HFFc6 (cell line): ENCODE measurements around the gene RNU1-2. TPM values are rescaled to one million over a fixed set of nuclear protein-coding genes. Genes with fewer than 3 reads are reported as not detected.

Experiments used
- DNase-seq: peaks from one replicate; pipeline ENCODE4 v3.0.0-alpha.2; 2018
- H3K27ac Mint-ChIP-seq: 2 replicates; pipeline ENCODE4 v1.8.0; 2020; ENCODE audit warnings: mild to moderate bottlenecking, mixed read lengths
- H3K27me3 Mint-ChIP-seq: 2 replicates; pipeline ENCODE4 v1.8.0; 2021; ENCODE audit warnings: mild to moderate bottlenecking, moderate library complexity, mixed read lengths; ENCODE audit not compliant: insufficient read depth
- H3K36me3 Mint-ChIP-seq: 2 replicates; pipeline ENCODE4 v1.8.0; 2021; ENCODE audit warnings: low read depth, mixed read lengths
- H3K4me1 Mint-ChIP-seq: 2 replicates; pipeline ENCODE4 v1.8.0; 2020; ENCODE audit warnings: low read depth, mixed read lengths
- H3K4me3 Mint-ChIP-seq: 2 replicates; pipeline ENCODE4 v1.8.0; 2020; ENCODE audit warnings: mild to moderate bottlenecking, moderate library complexity, mixed read lengths
- H3K9me3 Mint-ChIP-seq: 2 replicates; pipeline ENCODE4 v1.8.0; 2020; ENCODE audit warnings: mild to moderate bottlenecking, mixed read lengths
- CTCF ChIP-seq: fragments of 200-600 bp; sonication (generic); IDR thresholded peaks from 2 replicates; pipeline ENCODE4 v1.5.0; 2021; ENCODE audit warnings: antibody characterized with exemption, mild to moderate bottlenecking
- total RNA-seq, 6 experiments: library from RNA; stranded (reverse); fragmentation: NEBNext Ultra II Directional; extraction: Animal tissue kit (Norgen Biotek cat#: 25700); gene quantifications; 2 replicates in 1 of 6; 3 replicates in 5 of 6; pipeline ENCODE4 v1.2.3, GENCODE V29; 2021

Gene RNU1-2
- total RNA-seq, 6 experiments from 2014 or later = 1,191 to 2,394 (median 1,819) TPM

- H3K4me1 Mint-ChIP-seq = peaks cover 10% of the 10 kb centered on the region; the same call in 1 of the 2 replicates
- no peaks in the 10 kb centered on the region for H3K9me3 Mint-ChIP-seq
- H3K27ac Mint-ChIP-seq = no peak overlapping the region
- no peaks in the 10 kb centered on the region for H3K27me3 Mint-ChIP-seq
- DNase-seq = no peak
- H3K4me3 Mint-ChIP-seq = no peak overlapping the region
- no peaks in the 10 kb centered on the region for H3K36me3 Mint-ChIP-seq
- no peak for TF ChIP-seq CTCF
Observed at GRCh38 chr1:16924216-16924918, 28.6 kb downstream of the RNU1-2 start.

- H3K27ac Mint-ChIP-seq = no peak overlapping the region
- peak; percentile 45 for TF ChIP-seq CTCF
- H3K4me1 Mint-ChIP-seq = peaks cover 10% of the 10 kb centered on the region; the same call in 1 of the 2 replicates
Observed at GRCh38 chr1:16924919-16925477, 29.2 kb downstream of the RNU1-2 start.

GRCh38 chr1:16925635-16926490 is 30.1 kb downstream of the RNU1-2 start:
- Mint-ChIP-seq H3K36me3 (no peaks in the 10 kb centered on the region), H3K4me3 (no peak overlapping the region), H3K9me3 (no peaks in the 10 kb centered on the region), H3K27me3 (no peaks in the 10 kb centered on the region), H3K27ac (no peak overlapping the region), H3K4me1 (peaks cover 10% of the 10 kb centered on the region; the same call in 1 of the 2 replicates)
- no peak for TF ChIP-seq CTCF
- DNase-seq = no peak

More at GRCh38 chr1:16924919-16925477, 29.2 kb downstream of the RNU1-2 start:
- no peak for DNase-seq
- Mint-ChIP-seq H3K36me3 (no peaks in the 10 kb centered on the region), H3K27me3 (no peaks in the 10 kb centered on the region), H3K4me3 (no peak overlapping the region), H3K9me3 (no peaks in the 10 kb centered on the region)

GRCh38 chr1:16926491-16927073 is 30.8 kb downstream of the RNU1-2 start:
- Mint-ChIP-seq H3K9me3 (no peaks in the 10 kb centered on the region), H3K4me3 (no peak overlapping the region), H3K27me3 (no peaks in the 10 kb centered on the region), H3K36me3 (peaks cover 4% of the 10 kb centered on the region; the same call in 1 of the 2 replicates), H3K27ac (no peak overlapping the region), H3K4me1 (peaks cover 5% of the 10 kb centered on the region; the same call in 1 of the 2 replicates)
- no peak for TF ChIP-seq CTCF
- DNase-seq = no peak

GRCh38 chr1:16927256-16927655 is 31.5 kb downstream of the RNU1-2 start:
- H3K9me3 Mint-ChIP-seq = no peaks in the 10 kb centered on the region
- H3K36me3 Mint-ChIP-seq = peaks cover 4% of the 10 kb centered on the region; the same call in 1 of the 2 replicates
- no peak overlapping the region for H3K27ac Mint-ChIP-seq
- H3K4me3 Mint-ChIP-seq = no peak overlapping the region
- no peaks in the 10 kb centered on the region for H3K27me3 Mint-ChIP-seq
- DNase-seq = no peak
- TF ChIP-seq CTCF = no peak
- no peaks in the 10 kb centered on the region for H3K4me1 Mint-ChIP-seq
